ENCODE data around the gene KCNJ14.

- TF ChIP-seq ZNF384 (IDR thresholded peaks at IDR 0.05): no peak
- no peak for TF ChIP-seq ELF4 (IDR thresholded peaks at IDR 0.05)
- no peak for TF ChIP-seq FOXA1 (IDR thresholded peaks at IDR 0.05)
- no peak for TF ChIP-seq FOXM1 (IDR thresholded peaks at IDR 0.05; ENCODE audit: borderline replicate concordance)
- no peak for TF ChIP-seq L3MBTL2 (conservative IDR thresholded peaks at IDR 0.05)
- no peak for TF ChIP-seq SP1 (IDR thresholded peaks at IDR 0.05)
- no peak for TF ChIP-seq ARNT (IDR thresholded peaks at IDR 0.05)
- no peak for TF ChIP-seq BHLHE40 (IDR thresholded peaks at IDR 0.05; ENCODE audit: borderline replicate concordance)
- no peak for TF ChIP-seq NFRKB (IDR thresholded peaks at IDR 0.05)
These were observed 18.0 kb downstream of the KCNJ14 start for GRCh38 chr19:48473161-48473966.

All from HEK293T (cell line).